Stimulated activated CD4-positive, alpha-beta T cell treated with anti-CD3 and anti-CD28 coated beads, TNF-alpha, amount 100 ng/mL, for 1 hour (primary cell): ENCODE results near the gene PCDHGA9.
"Not testable (repeated sequence)": the region's sequence is repeated elsewhere in the genome, so short reads cannot be mapped to it uniquely, and the experiment has no call there.

ENCODE experiments used
- DNase-seq, 3 donors: peaks; one replicate each; pipeline ENCODE4 v3.0.0-alpha.2; 2020; ENCODE audit warnings: low read depth in 3 of 3, low spot score in 1 of 3

Gene PCDHGA9

GRCh38 chr5:141383345-141383744, 19.2 kb upstream of the PCDHGA9 start:
- DNase-seq = no peak

GRCh38 chr5:141384471-141385267, 17.9 kb upstream of the PCDHGA9 start:
- no peak for DNase-seq

GRCh38 chr5:141387557-141388311, 14.8 kb upstream of the PCDHGA9 start, which contains the start of gene PCDHGB4:
Gene PCDHGB4, plus strand, starts transcription at chr5:141387698. Its CDS starts 187 bp downstream, at chr5:141387885.
- DNase-seq = not testable (repeated sequence)

- DNase-seq = no peak
Measured at GRCh38 chr5:141388661-141389060, 13.9 kb upstream of the PCDHGA9 start.

- DNase-seq = no peak
Measured at GRCh38 chr5:141389153-141390042, 13.2 kb upstream of the PCDHGA9 start.

- DNase-seq = no peak
Measured at GRCh38 chr5:141392429-141393198, 10.0 kb upstream of the PCDHGA9 start, which contains the start of gene PCDHGA8. Gene PCDHGA8, plus strand, starts transcription at chr5:141392633. Its CDS starts 181 bp downstream, at chr5:141392814.

- DNase-seq = no peak
Measured at GRCh38 chr5:141393267-141393666, 9.3 kb upstream of the PCDHGA9 start.

GRCh38 chr5:141394401-141395187, 8.0 kb upstream of the PCDHGA9 start:
- DNase-seq = not testable (repeated sequence)

- not testable (repeated sequence) for DNase-seq
Measured at GRCh38 chr5:141397756-141398551, 4.6 kb upstream of the PCDHGA9 start, which contains the start of gene PCDHGB5. Gene PCDHGB5, plus strand, starts transcription at chr5:141397947. Its CDS starts 181 bp downstream, at chr5:141398128.

- DNase-seq = no peak
Measured at GRCh38 chr5:141398608-141399007, 4.0 kb upstream of the PCDHGA9 start.

GRCh38 chr5:141399555-141400258, 2.9 kb upstream of the PCDHGA9 start:
- no peak for DNase-seq

GRCh38 chr5:141403387-141403786, 809 bp downstream of the PCDHGA9 start:
- no peak for DNase-seq

GRCh38 chr5:141407790-141408505, 5.4 kb downstream of the PCDHGA9 start, which contains the start of gene PCDHGB6:
Gene PCDHGB6, plus strand, starts transcription at chr5:141408021. Its CDS starts 182 bp downstream, at chr5:141408203.
- DNase-seq = not testable (repeated sequence)

GRCh38 chr5:141409598-141410306, 7.2 kb downstream of the PCDHGA9 start:
- no peak for DNase-seq

- no peak for DNase-seq
Measured at GRCh38 chr5:141411575-141411974, 9.0 kb downstream of the PCDHGA9 start.

- DNase-seq = peak in 2 of 3 donors; percentile 13 to 37
Measured at GRCh38 chr5:141412854-141413539, 10.4 kb downstream of the PCDHGA9 start, which contains the start of gene PCDHGA10. Gene PCDHGA10, plus strand, starts transcription at chr5:141412987. Its CDS starts 189 bp downstream, at chr5:141413176.
